Measurements from ENCODE around the gene KLHL3.
"Not testable (repeated sequence)": the region's sequence is repeated elsewhere in the genome, so short reads cannot be mapped to it uniquely, and the experiment has no call there.

GRCh38 chr5:137767937-137768336, 32.0 kb upstream of the KLHL3 start:
- TF ChIP-seq CTCF, POLR2AphosphoS5 (IDR thresholded peaks at IDR 0.05): not testable (repeated sequence)

All from upper lobe of left lung (tissue), 4 donors.